ENCODE measurements around the gene ZNF524. TPM values are rescaled to one million over a fixed set of nuclear protein-coding genes. Genes with fewer than 3 reads are reported as not detected.
A peak's percentile ranks its signal among the peaks of the same experiment; 100 is the strongest.

Gene ZNF524
- total and polyA plus RNA-seq, 9 of the 15 experiments (the other 6 are each of a cell fraction or from before 2014, with no cell fraction given) = 0.08 to 15.6 (median 2.9) TPM

GRCh38 chr19:55647732-55648584 lies 47.9 kb downstream of the ZNF524 start, which contains the start of gene CCDC106 (continued):
- TF ChIP-seq ARID4B (CRISPR knock-in tag; IDR thresholded peaks at IDR 0.05) (peak; percentile 47; the same call in 1 of the 2 replicates), ZNF830 (CRISPR knock-in tag; IDR thresholded peaks at IDR 0.05) (no peak), MXI1 (IDR thresholded peaks at IDR 0.05; ENCODE audit: low read depth, low read length) (no peak), CREM (IDR thresholded peaks at IDR 0.05; ENCODE audit: low read depth) (0 out of 2 replicates have a peak, but pooled peaks have one; percentile 4), GATAD2A (IDR thresholded peaks at IDR 0.05) (peak; percentile 92), MEIS2 (IDR thresholded peaks at IDR 0.05; ENCODE audit: partially characterized antibody) (no peak), LEF1 (IDR thresholded peaks at IDR 0.05) (0 out of 2 replicates have a peak, but pooled peaks have one; percentile 38), XRCC5 (IDR thresholded peaks at IDR 0.05; ENCODE audit: low read depth, low read length) (peak; percentile 49; the same call in 1 of the 2 replicates), HMGXB4 (CRISPR knock-in tag; IDR thresholded peaks at IDR 0.05) (peak; percentile 62; the same call in 1 of the 2 replicates), RBFOX2 (IDR thresholded peaks at IDR 0.05; ENCODE audit: low read depth, low read length) (peak; percentile 71), DACH1 (IDR thresholded peaks at IDR 0.05; ENCODE audit: partially characterized antibody) (no peak), ZFX (CRISPR knock-in tag; IDR thresholded peaks at IDR 0.05) (no peak), NFE2 (IDR thresholded peaks at IDR 0.05; ENCODE audit: low read depth) (no peak), CREB5 (CRISPR knock-in tag; IDR thresholded peaks at IDR 0.05) (no peak), MIER1 (IDR thresholded peaks at IDR 0.05; ENCODE audit: low read depth) (no peak), GATAD2B (IDR thresholded peaks at IDR 0.05; ENCODE audit: borderline replicate concordance) (peak; percentile 100)
